Activated gamma-delta T cell treated with anti-CD3 and anti-CD28 coated beads, Interleukin-2, amount 50 U/mL, for 16 hours (primary cell): ENCODE data around the gene BICDL1.

Source experiments
- DNase-seq: peaks from one replicate; pipeline ENCODE4 v3.0.0-alpha.2; 2020; ENCODE audit warnings: low read depth

The BICDL1 gene

GRCh38 chr12:120055231-120056000, 66.4 kb downstream of the BICDL1 start:
- DNase-seq, result no peak

- no peak for DNase-seq
These were observed 67.7 kb downstream of the BICDL1 start for GRCh38 chr12:120056739-120057138.

GRCh38 chr12:120060196-120060595, 71.2 kb downstream of the BICDL1 start:
- DNase-seq, result no peak

GRCh38 chr12:120060717-120061116, 71.7 kb downstream of the BICDL1 start:
- DNase-seq, result no peak

DNA sequence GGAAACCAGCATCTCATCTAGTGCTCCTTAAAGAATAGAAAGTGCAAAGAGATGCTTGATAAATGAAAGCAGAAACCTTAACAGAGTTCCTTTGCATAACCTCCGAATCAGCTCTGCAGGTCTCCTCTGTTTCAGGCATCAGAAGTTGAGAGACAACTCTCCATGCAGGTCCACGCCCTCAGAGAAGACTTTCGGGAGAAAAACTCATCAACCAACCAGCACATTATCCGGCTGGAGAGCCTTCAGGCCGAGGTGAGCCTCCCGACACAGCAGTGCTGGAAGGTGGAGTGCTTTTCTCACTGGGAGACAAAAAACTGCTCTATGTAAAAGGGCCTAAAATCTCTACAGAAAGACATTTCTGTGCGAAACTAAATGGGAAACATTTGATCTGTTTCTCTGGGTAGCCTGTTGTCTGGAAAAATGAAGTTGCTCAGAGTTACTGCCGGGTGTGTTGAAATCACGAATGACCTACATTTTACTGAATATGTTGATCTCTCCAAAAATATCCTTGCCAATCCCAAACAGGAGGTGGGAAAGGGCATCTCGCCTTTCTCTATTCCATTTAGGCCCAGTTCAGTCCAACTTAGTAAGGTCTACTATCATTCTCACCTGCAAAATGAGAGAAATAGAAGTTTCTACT, 72.7 kb downstream of the BICDL1 start:
- no peak for DNase-seq

DNA sequence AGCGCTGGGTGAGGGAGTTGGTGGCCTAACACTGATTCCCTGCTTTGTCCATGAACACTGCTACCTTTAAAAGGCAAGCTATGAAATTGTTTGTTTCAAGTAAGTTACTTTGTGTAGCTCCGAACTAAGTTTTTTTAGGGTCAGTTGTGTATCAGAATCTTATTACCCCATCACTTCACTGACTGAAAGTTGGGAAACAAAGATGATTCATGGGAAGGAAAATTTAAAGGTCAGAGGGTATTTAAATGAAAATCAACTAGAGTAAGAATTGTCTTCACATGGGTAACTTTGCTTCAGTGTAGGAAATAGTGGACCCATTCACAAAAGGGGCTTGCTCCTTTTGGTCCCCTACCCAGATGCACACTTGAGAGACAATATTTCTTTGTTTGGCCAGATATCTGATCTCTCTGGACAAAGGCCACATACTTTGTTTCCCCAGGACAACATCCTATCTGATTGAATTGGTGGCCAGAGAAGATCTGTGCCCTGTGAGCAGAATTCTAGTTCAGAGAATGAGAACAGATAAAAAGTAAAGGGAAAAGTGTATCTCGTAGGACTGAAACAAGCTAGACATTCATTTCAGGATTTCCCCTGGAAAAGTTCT, 74.0 kb downstream of the BICDL1 start:
- no peak for DNase-seq

DNA sequence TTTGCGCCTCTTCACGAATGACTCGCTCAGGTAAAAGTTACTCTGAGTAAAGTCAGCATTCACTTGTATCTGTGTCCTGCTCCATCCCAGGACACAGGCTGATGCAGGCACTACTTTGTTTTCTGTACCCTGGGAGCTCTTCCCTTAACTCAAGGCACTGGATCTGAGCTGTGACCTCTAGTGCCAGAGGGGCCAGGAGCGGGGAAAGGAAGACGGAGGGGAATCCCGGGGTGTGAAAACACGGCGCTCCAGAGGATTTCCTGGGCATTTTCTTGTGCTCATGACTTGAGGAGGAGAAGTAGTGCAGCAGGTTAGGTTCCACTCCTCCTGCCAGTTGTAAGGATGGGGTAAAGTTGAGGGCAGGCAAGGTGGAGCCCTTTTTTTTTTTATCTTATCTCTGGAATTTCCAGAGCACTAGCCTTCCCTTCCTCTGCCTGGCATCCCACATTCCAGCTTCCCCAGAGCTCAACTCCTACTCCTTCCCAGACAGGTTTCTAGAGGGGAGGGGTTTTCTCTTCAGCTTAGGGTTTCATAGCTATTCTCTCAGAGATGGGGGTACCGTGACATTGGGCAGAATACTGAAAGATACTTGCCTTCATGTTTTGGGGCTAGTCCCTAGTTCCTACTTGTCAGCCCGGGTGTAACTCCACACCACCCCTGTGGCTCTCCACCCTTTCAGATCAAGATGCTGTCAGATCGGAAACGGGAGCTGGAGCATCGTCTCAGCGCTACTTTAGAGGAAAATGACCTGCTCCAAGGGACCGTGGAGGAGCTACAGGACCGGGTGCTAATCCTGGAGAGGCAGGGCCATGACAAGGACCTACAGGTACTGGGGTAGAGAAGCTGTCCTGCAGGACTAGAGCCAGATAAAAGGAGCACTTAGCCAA, 75.3 kb downstream of the BICDL1 start:
- no peak for DNase-seq

DNA sequence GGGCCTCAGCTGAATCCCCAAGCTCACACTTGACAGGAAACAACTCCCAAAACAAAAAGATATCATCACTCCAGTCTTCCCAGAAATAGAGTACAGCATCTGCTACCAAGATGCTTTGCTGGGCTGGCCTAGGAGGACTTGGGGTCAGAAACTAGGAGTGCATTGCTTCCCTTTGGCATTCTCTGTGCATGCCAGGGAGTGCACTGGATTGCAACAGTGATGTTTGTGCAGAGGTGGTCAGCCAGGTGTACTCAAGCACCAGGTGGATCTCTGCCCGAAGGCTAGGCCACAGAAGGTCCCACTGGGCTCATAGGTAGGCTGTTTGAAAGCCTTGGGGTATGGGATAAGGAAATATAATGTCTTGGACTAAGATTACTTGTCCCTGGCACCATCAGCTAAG, 76.4 kb downstream of the BICDL1 start:
- no peak for DNase-seq

- DNase-seq, result no peak
These were observed 77.3 kb downstream of the BICDL1 start for GRCh38 chr12:120066341-120066740.

DNA sequence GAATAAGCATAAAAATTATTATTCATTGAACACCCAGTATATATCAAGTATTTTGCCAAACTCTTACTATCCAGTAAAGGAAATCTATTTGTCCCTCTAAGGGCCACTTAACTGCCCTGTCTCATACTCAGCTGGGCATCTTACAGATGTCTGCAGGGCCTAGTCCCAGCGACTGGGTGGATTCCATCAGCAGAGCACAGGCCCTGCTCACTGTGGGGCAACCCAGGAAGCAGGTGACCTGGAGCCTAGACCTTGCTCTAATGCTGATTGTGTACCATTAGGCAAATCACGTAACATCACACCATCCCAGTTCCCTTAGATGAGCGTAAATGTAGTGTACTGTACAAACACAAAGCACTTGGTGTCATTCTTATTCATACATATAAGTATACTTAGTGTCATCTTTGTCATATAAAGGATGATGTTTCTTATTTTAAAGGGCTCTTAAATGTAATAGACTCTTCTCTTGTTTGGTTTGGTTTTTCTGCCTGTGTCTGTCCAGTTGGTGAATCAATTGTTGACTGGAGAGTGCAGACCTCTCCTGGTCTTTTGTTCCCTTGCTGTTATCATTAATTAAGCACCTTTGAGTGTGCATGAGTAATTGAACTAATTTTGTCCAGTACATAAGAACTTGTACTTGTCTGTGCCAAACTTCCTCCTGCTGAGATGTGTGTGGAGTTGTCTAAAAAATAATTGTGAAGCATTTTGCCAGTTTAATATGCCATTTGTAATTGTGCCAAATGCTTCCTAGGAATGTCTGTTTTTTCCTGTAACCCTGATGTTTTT, 78.2 kb downstream of the BICDL1 start:
- no peak for DNase-seq

GRCh38 chr12:120067901-120068300, 78.9 kb downstream of the BICDL1 start:
- no peak for DNase-seq

DNA sequence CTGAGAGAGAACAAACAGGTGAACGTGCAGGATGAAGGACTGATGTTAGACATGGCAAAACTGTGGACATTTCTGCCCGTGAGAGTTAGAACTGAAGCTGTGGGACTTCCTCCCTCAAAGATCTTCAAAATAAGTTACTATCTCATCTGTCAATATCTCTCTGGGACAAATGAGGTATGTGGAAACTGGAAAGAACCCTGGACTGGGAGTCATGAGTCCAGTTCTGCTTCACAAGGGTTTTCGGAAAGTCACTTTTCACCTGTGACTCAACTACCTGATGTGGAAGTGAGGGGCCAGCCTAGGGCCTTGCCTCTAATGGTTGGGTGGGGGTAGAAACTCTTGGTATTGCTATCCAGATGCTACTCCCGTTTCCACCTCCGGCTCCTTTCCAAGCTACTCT, 80.2 kb downstream of the BICDL1 start:
- DNase-seq, result no peak

- DNase-seq, result no peak
These were observed 82.5 kb downstream of the BICDL1 start for GRCh38 chr12:120071493-120072020.

DNA sequence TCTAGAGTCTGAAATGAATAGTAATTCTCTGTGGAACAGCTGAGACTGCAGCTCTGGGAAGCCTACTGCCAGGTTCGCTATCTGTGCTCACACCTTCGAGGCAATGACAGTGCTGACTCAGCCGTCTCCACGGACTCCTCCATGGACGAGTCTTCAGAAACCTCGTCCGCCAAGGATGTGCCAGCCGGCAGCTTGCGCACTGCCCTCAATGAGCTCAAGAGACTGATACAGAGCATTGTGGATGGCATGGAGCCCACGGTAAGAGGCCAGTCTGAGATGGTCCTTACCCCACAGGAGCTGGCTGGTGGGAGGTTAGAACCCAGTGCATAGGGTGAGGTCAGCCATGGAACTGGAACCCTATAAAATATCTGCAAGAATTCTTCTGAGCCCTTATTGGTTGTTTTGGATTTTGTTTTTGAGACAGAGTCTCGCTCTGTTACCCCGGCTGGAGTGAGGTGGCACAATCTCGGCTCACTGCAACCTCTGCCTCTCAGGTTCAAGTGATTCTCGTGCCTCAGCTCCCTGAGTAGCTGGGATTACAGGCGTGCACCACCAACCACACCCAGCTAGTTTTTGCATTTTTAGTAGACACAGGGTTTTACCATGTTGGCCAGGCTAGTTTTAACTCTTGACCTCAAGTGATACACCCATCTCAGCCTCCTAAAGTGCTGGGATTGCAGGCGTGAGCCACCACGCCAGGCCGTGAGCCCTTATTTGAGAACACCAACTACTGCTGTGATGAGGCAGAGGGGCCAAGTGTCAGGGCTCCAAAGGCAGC, 83.6 kb downstream of the BICDL1 start:
- DNase-seq, result no peak

GRCh38 chr12:120075034-120075616, 86.1 kb downstream of the BICDL1 start:
- no peak for DNase-seq

DNA sequence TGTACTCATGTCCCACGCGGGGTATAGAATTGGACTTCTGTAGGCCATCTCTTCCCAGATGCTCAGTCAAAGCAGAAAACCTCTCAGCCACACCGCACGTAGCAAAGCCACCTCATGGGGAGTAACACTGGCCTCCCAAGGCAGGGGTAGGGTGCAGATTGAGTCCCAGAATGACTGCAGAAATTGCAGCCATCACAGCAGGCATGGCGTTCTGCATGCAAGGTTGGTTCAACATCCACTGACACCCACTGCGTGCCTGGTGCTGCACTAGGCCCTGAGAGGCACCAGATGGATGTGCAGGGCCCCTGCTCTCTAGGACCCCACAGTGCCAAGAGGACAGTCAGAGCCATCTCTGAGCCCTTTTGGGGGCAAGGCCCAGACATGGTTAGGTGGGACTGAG, 87.6 kb downstream of the BICDL1 start:
- no peak for DNase-seq

- no peak for DNase-seq
These were observed 88.2 kb downstream of the BICDL1 start for GRCh38 chr12:120077260-120077659.

DNA sequence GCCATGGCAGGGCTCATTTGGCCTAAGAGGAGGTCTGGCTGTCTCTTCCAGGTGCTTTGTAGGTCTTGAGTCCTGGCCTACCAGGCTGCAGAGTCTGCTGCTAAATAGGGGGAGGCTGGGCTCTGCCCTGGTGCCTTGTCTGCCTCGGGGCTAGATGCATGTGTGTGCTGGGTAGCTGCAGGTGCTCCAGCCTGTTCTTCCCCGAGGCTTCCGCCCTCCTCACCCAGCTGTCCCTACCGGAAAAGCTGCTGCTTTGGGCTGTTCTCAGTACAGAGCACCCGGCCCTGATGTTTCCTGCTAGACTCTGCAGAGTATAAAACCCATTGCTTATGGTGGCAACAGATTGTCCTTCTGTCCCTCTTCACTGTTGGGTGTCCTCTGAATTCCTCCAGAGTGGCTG, 89.8 kb downstream of the BICDL1 start:
- no peak for DNase-seq

- no peak for DNase-seq
These were observed 90.7 kb downstream of the BICDL1 start for GRCh38 chr12:120079411-120080400.
